Esophagus mucosa (tissue), 1 donor: ENCODE results near the gene PPP1R15B. TPM values are rescaled to one million over a fixed set of nuclear protein-coding genes. Genes with fewer than 3 reads are reported as not detected.

Experiments used
- ATAC-seq: fragments of 200-7000 bp; cut with Tn5 transposase; one replicate; pipeline ENCODE4 v1.9.1; 2020
- total RNA-seq: library from RNA; stranded (reverse); gene quantifications from one replicate; pipeline ENCODE4 v1.2.4, GENCODE V29; 2023
- donor health status: DM: yes; HTN: yes; CAD: no.

The PPP1R15B gene
- total RNA-seq, 1 donor from 2014 or later: 27.5 TPM

GRCh38 chr1:204420039-204421004 lies 8.7 kb upstream of the PPP1R15B start:
- ATAC-seq: no peak

DNA sequence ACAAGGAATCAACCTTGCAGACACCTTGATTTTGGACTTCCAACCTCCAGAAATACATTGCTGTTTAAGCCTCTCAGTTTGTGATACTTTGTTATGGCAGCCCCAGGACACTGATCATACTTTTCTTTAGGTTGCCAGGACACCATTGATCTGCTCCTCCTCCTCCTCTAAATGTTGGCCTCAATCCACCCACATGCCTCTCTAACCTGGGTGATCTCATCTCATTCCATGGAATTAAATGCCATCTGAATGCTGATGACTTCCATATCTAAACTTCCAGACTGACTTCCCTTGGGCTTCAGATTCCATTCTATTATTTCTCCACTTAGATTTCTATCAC lies 7.4 kb upstream of the PPP1R15B start:
- ATAC-seq: no peak

DNA sequence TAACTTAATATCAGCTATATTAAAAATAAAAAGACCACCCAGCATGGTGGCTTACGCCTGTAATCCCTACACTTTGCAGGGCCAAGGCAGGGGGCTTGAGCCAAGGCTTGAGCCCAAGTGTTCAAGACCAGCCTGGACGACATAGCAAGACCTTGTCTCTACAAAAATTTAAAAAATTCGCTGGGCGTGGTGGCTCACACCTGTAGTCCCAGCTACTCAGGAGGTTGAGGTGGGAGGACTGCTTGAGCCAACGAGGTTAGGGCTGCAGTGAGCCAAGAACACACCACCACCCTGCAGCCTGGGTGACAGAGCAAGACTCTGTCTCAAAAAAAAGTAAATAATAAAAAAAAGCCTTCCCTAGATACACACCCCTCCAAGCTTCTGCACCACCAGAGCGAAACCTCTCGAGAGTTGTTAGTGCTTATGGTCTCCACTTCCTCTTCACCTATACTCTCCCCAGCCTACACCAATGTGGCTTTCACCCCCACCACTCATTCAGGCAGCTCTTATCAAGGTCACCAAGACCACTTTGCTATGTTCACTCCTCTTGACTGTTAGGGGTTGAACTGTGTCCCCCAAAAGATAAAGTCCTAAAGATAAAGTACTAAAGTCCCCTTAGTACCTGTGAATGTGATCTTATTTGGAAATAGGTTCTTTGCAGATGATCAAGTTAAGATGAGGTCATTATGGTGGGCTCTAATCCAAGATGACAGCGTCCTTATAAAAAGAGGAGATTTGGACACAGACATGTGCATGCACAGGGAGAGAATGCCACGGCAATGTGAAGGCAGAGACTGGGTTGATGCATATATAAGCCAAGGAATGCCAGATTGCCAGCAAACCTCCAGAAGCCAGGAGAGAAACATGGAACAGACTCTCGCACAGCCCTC lies 6.8 kb upstream of the PPP1R15B start:
- ATAC-seq: no peak

DNA sequence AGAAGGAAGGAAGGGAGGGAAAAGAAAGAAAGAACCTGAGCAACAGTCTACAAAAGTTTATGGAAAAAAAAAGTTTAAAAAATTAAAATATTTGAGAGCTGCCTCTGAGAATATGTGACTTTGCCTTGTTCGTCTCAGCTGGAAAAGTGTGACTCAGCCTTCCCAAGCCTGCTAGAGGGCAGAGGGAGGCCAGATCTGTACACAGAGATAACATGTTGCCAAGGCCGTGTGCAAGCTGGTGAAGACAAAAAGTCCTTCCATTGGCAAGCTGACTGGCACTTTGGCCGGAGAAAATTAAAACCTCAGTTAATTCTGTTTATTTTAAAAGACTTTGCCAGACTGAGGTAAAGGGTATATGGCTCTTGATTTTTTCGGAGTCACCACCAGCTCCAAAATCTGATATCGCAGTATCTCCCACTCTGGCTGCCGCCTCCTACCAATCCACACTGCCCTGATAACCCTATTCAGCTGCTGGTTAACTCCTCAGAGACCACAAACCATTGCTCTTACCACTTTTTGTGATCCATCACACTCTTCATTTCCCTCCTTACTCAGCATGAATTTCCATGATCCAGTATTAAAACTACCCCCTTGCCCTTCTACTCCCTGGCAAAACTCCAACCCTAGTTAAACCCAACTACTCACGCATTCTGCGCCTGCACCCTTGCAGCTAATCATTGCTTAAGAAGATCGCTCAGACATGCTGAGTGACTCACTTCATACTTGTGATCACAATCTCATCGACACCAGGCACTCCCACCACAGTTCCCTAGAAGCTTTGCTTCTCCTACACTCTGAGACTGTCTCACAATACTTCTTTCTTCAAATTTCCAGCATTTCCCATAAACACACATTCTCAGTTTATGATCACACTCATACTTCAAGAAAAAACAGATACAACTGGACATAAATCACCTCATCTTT lies 5.7 kb upstream of the PPP1R15B start:
- ATAC-seq: peak; percentile 85

DNA sequence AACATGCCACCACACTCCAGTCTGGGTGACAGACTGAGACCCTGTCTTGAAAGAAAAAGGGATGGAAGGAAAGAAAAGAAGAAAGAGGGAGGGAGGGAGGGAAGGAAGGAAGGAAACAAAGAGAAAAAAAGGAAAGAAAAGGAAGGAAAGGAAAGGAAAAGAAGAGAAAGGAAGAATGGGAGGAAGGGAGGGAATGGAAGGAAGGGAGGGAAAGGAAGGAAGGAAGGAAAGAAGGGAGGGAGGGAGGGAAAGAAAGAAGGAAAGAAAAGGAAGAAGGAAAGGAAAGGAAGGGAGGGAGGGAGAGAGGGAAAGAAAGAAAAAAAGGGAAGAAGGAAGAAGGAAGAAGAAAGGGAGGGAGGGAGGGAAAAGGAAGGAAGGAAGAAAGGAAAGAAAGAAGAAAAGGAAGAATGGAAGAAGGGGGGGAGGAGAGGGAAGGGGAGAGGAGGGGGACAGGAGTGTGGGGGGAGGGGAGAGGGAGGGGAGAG lies 5.0 kb upstream of the PPP1R15B start:
- ATAC-seq: no peak

DNA sequence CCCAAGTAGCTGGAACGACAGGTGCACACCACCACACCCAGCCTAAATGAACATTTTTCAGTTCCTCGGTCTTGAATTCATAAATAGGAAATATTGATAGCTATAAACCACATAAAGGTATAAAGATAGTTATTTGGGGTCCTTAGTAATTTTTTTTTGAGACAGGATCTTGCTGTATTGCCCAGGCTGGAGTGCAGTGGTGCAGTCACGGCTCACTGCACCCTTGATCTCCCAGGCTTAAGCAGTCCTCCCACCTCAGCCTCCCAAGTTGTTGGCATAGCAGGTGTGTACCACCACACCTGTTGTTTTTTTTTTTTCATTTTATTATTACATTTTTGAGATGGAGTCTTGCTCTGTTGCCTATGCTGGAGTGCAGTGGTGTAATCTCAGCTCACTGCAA lies 3.7 kb upstream of the PPP1R15B start:
- no peak for ATAC-seq

GRCh38 chr1:204414016-204414415 lies 2.4 kb upstream of the PPP1R15B start:
- ATAC-seq: no peak

GRCh38 chr1:204413170-204413535 lies 1.5 kb upstream of the PPP1R15B start:
- ATAC-seq: no peak

DNA sequence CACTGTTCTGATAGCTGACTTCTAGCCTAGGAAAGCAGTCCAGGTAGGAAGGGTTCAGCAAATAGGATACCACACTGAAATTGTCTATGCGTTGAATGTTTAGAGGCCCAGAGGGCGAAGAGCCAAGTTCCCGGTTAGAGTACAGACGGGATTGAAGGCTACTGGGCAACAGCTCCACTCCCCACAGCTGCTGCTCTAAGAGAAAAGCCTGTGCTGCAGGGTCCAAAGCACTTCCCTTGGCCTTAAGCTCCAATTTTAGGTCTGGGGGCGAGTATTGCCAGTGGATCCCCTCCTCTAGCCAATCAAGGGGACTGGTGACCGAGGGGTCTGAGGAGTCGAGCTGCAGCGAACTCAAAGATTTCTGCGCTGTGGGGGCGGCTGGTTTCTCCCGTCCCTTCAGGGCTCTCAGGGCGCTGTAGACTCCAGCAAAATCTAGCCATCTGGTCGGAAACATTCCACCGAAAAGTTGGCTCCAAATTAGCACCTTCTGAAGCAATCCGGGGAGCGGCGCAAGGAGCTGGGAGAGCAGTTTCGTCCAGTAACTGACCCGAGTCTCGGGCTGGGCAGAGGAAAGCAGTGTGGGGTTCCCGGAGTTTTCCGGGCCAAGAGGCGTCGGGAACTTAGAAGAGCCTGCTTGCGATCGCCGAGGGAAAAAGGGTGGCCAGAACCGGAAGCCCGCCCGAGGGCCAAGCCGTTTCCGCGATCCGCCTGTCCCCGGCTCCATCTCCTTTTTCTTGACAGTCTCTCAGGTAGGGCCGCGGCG lies 748 bp downstream of the PPP1R15B start:
- ATAC-seq: peak; percentile 31

DNA sequence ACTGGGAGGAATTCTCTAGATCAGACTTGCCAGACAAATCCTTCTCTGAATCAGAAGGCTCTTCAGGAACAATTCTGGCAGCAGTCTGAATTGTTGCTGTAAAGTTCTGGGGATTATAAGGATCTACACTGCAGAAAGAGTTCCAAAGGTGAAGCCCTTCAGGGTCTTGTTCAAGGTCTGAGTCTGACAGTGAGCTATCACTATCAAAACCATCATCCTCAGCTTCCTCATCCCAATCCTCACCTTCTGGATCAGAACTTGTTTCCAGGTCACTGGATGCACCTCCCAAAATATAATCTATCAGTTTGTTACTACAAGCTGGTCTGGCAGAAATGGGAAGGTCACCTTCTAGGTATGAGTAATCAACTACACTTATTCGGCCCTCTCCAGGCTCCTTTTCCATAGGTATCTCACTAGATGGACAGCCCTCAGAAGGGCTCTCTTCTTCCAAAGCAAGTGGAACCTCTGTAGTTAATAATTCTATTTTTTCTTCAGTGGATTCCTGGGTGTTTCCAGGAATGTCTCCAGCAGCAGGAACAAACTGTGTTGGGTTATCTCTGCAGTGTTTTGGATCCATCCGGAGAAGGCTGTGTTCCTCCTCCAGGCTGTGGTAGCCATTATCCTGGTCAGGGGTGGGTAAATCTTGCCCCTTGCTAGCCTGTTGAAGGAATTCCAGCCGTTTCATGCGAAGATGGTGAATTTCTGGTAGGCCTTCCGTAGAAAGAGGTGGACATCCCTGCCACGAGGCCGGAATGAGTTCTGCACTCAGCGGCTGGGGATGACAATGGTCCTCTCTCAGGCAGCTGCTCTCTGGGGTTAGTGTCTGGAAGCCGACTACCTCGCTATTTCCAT lies 1.6 kb downstream of the PPP1R15B start:
- ATAC-seq: no peak

DNA sequence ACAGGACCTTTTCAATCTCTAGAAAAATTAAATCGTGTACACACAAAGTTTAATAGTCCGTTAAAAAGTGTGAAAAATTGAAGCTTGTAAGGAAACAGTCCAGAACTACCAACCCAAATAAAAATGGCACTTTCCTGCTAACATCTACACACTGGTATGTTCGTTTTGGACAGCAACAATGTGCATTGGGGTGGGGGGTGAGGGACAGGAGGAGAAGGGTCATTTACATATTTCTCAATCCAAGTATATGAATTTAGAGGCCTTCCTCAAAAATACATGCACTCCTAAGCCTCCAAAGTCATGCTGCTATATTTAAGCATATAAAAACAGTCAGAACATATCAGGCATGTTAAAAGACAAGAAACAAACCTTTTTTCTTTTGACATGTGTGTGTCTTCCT lies 2.5 kb downstream of the PPP1R15B start:
- no peak for ATAC-seq

DNA sequence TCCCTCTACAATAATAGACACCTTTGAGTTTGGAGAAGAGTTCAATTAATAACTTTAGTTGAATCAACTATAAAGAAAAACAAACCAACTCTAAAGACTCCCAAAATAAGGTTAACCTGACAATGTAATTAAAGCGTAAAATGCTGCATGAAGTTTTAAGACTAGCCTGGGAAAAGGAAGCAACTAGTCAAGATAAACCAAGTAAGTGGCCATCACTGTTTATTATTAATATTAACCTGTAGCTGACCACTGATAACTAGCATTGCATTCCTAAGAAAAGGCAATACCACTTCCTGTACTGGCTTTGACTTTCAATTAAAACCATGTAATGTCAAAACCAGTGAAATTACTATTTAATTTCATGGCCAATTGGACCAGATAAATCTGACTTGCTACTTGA lies 3.0 kb downstream of the PPP1R15B start:
- ATAC-seq: no peak

- ATAC-seq: no peak
These were observed 3.5 kb downstream of the PPP1R15B start for GRCh38 chr1:204408074-204408507.

DNA sequence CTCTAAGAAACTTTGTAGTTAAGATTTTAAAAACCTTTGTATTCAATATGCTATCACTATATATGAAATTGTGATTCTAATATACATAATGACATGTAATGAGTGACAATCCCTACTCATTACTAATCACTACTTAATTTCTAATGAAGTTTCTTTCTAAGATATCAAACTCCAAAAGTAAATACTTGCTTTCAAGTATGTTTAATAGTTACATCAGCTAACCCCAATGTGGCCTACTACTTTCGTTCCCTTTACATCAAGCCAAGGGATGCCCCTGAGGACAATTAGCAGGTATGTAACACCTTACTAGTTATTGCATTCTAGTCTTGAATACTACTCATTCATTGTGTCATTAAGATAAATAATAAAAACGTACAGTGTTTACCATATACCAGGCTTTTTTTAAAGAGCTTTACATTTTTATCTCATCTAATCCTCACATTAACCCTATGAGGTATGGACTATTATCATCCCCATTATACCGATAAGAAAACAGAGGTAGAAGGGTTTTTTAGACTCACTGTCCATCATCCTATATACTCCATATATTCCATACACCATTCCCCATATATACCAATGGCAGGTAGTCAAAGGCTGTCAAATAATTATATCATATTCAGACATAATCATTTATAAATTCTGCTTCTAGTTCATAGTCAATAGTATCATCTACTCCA lies 4.2 kb downstream of the PPP1R15B start:
- no peak for ATAC-seq

DNA sequence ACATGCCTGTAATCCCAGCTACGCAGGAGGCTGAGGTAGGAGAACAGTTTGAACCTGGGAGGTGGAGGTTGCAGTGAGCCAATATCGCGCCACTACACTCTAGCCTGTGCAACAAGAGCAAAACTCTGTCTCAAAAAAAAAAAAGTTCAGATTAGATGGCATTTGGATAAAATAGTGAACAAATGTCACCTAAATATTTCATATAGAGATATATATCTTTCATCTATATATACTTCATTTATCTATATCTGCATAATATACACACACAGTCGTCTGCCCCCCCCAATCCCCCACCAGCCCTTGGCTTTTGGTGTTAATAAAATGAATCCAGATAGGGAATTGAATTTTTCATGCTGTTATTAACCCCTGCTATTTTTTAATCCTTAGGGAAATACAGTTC lies 5.0 kb downstream of the PPP1R15B start:
- ATAC-seq: no peak

DNA sequence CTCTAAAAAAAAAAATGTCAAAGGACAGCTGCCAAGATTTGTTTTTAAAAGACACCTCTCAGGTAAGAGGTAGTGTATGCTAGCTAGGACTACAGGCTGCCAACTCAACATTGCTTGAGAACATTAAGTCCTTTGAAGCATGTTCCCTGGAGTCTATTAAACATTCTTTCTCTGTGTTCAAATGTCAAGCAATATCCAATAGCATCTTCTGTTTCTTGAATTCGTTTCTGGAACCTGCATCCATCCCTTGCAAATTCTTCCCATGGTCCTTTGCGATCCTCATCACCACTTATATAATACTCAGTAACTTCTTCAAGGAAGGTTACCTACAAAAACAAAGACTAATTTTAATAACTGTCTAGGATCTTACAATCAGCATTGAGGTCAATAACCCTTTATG lies 5.6 kb downstream of the PPP1R15B start:
- no peak for ATAC-seq

- no peak for ATAC-seq
These were observed 7.0 kb downstream of the PPP1R15B start for GRCh38 chr1:204404629-204405028.

GRCh38 chr1:204402391-204402790 lies 9.2 kb downstream of the PPP1R15B start:
- no peak for ATAC-seq

- ATAC-seq: no peak
These were observed 9.9 kb downstream of the PPP1R15B start for GRCh38 chr1:204401730-204402129.
